ENCODE measurements around the gene NPAS2. TPM values are rescaled to one million over a fixed set of nuclear protein-coding genes. Genes with fewer than 3 reads are reported as not detected.

NPAS2 gene
- total RNA-seq, 1 donor from 2014 or later, result 11.0 TPM

DNA sequence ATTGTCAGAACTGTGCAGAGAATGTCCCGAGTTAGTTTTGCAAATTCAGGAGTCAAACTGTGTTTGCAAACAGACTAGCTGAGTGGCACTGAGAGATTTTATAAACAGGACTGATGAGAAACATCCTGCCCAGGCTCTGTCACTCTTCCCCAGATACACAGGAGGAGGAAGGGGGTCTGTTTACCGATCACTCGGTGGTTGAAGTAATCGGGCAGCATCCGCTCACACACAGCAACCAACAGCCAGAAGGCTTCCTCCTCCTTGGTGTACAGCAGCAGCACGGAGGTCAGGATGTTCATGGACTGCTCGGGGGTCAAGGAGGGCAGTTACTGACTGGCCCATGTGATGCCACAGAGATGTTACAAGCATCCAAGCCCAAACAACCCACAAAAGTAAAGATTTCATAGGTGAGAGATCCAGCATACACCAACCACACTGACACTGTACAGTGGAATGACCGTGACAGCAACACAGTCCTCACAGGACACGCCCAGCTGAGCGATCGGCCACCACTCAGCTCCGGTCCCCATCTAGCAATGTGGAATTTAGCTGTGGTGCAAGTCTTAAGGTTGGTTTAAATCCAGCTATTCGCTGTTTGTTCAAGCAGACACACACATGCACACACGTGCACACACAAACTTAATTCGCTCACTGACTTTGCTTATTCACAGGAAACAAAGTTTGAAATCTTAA, 212.3 kb downstream of the NPAS2 start:
- no peak for DNase-seq (ENCODE audit: low read depth)

DNA sequence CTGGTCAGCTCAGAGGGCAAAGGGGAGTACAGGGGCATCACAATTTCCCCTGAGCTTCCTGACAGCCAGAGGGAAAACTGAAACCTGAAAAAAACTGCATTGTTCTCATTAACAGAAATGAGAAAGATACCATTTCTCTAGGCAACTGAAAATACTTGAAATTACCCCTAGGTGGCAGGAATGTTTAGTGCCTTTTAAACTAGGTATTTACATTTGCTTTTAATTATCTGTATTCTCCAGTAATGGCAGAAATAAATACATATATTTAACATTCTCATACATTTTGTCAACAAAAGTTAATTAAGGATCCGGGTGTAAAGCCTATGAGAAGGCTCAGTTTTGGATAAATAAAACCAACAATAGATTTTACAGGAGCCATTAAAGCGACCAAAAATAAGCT, 216.6 kb downstream of the NPAS2 start:
- TF ChIP-seq, protein P1, sequence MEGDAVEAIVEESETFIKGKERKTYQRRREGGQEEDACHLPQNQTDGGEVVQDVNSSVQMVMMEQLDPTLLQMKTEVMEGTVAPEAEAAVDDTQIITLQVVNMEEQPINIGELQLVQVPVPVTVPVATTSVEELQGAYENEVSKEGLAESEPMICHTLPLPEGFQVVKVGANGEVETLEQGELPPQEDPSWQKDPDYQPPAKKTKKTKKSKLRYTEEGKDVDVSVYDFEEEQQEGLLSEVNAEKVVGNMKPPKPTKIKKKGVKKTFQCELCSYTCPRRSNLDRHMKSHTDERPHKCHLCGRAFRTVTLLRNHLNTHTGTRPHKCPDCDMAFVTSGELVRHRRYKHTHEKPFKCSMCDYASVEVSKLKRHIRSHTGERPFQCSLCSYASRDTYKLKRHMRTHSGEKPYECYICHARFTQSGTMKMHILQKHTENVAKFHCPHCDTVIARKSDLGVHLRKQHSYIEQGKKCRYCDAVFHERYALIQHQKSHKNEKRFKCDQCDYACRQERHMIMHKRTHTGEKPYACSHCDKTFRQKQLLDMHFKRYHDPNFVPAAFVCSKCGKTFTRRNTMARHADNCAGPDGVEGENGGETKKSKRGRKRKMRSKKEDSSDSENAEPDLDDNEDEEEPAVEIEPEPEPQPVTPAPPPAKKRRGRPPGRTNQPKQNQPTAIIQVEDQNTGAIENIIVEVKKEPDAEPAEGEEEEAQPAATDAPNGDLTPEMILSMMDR (conservative IDR thresholded peaks at IDR 0.05; ENCODE audit: low read depth, low read length), result peak; percentile 52
- DNase-seq (ENCODE audit: low read depth), result no peak
- no peak overlapping the region for H3K4me3 ChIP-seq (ENCODE audit: low read depth, low read length)

More for the DNA sequence above, 212.3 kb downstream of the NPAS2 start:
- TF ChIP-seq, protein P1 (conservative IDR thresholded peaks at IDR 0.05; ENCODE audit: low read depth, low read length), result no peak
- no peak overlapping the region for H3K4me3 ChIP-seq (ENCODE audit: low read depth, low read length)

DNA sequence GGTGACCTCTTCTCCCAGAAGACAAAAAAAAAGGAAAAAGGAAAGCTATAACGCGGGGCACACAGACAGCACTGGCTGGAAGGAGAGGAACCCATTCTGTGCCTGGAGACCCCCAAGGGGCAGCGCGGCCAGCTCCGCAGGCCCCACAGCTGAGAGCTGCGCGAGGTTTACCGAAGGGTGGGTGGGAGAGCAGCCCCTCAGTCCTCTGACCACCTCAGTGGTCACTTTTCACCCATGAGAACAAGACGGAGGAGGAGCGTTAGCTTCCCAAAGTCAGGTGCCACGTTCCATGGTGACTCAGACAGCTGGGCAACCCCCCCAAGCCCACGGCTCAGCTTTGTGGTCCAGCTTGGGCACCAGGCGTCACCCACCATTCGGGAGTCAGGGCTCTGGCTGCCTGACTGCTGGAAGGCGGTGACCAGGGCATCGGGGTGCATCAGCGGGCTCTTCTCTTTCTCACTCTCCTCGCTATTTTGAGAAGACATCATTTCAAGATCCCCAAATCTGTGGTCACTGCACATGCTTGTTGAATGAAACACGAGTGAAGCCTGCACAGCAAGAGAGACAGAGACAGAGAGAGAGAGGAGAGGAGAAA, 217.3 kb downstream of the NPAS2 start:
- DNase-seq (ENCODE audit: low read depth), result no peak
- TF ChIP-seq, protein P1 (conservative IDR thresholded peaks at IDR 0.05; ENCODE audit: low read depth, low read length), result no peak
- H3K4me3 ChIP-seq (ENCODE audit: low read depth, low read length), result no peak overlapping the region

DNA sequence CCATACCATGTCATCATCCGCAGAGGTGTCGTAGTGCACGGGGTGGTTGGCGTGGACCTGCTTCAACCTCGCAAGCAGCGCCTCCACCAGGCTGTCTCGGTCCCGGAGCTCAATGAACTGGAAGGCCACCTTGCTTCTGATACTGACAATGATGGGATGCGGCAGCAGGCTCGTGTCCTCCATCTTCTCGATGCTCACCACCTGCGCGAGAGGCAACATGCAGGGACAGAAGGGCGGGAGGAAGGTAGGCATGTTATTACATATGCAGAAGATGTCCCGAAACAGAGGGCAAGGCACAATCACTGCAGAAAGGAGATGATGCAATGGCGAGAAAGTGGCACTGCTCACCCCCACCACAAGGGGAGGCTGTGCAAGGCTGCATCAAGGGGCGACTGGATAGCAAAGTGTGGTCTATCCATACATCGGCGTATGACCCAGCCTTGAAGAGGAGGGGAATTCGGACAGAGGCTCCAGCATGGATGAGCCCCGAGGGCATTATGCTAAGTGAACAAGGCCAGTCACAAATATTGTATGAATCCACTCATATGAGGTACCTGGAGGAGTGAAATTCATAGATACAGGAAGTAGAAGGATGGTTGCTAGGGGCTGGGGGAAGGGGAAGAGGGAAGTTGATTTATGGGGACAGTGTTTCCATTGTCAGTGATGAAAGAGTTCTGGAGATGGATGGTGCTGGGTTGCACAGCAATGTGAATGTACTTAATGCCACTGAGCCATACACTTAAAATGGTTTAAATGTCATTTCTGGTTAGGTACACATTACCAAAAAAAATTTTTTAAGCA, 218.7 kb downstream of the NPAS2 start:
- H3K4me3 ChIP-seq (ENCODE audit: low read depth, low read length), result no peak overlapping the region
- DNase-seq (ENCODE audit: low read depth), result no peak
- TF ChIP-seq, protein P1 (conservative IDR thresholded peaks at IDR 0.05; ENCODE audit: low read depth, low read length), result peak; percentile 74

DNA sequence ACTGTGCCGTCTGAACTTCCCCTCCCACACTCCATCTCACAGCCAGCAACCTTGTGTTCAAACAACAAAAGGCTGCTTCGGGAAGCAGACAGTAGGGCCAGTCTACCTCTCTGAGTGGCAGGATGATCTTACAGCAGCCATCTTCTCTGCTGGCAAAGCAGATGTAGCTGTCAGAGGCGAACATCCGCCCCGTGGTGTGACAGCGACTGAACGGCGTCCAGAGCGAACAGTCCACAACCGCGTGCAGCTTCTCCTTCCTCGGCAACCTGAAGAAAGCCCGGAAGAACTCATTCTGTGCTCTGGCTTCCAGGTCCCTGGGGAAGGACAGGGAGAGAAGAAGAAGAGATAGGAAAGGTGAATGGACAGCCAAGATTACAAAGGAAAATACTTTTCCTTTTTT, 220.1 kb downstream of the NPAS2 start:
- H3K4me3 ChIP-seq (ENCODE audit: low read depth, low read length), result no peak overlapping the region
- TF ChIP-seq, protein P1 (conservative IDR thresholded peaks at IDR 0.05; ENCODE audit: low read depth, low read length), result no peak
- no peak for DNase-seq (ENCODE audit: low read depth)

DNA sequence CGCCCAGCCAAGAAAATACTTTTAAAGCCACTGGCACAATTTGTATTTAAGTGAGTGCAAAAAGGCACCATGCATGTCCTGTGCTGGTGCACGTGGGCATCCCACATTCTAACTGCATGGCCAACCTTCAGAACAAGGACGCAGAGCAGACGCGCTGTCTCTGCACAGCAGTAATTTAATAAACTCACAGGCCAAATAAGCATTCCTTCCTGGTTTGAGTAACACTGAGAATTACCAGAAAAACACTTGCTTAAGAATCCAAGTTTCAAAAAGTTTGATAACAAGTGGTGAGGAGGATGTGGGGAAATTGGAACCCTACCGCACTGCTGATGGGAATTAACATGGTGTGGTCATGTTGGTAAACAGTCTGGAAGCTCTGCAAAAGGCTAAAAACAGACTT, 220.8 kb downstream of the NPAS2 start:
- no peak overlapping the region for H3K4me3 ChIP-seq (ENCODE audit: low read depth, low read length)
- TF ChIP-seq, protein P1 (conservative IDR thresholded peaks at IDR 0.05; ENCODE audit: low read depth, low read length), result no peak
- no peak for DNase-seq (ENCODE audit: low read depth)
